ENCODE data around the gene PTPN22. TPM values are rescaled to one million over a fixed set of nuclear protein-coding genes. Genes with fewer than 3 reads are reported as not detected.

Gene PTPN22
- total RNA-seq, 1 experiment from 2014 or later = not detected

GRCh38 chr1:113769601-113769970, 101.9 kb downstream of the PTPN22 start:
- Mint-ChIP-seq H3K4me3 (no peak overlapping the region), H3K27me3 (ENCODE audit: low read depth) (no peaks in the 10 kb centered on the region), H3K36me3 (peaks cover 28% of the 10 kb centered on the region), H3K4me1 (peaks cover 51% of the 10 kb centered on the region), H3K27ac (no peak overlapping the region), H3K9me3 (no peaks in the 10 kb centered on the region)
- TF ChIP-seq ZBTB21 (CRISPR knock-in tag; IDR thresholded peaks at IDR 0.05; ENCODE audit: borderline replicate concordance) = no peak
- TF ChIP-seq ERG (CRISPR knock-in tag; IDR thresholded peaks at IDR 0.05) = no peak
- TF ChIP-seq ATF1 (CRISPR knock-in tag; IDR thresholded peaks at IDR 0.05) = no peak
- TF ChIP-seq ATF6 (CRISPR knock-in tag; IDR thresholded peaks at IDR 0.05) = no peak
- no peak for TF ChIP-seq ELF4 (CRISPR knock-in tag; IDR thresholded peaks at IDR 0.05; ENCODE audit: low read depth)
- TF ChIP-seq ARID4B (CRISPR knock-in tag; IDR thresholded peaks at IDR 0.05; ENCODE audit: borderline replicate concordance) = no peak
- no peak for TF ChIP-seq HMGA2 (CRISPR knock-in tag; IDR thresholded peaks at IDR 0.05)
- TF ChIP-seq, protein P1, sequence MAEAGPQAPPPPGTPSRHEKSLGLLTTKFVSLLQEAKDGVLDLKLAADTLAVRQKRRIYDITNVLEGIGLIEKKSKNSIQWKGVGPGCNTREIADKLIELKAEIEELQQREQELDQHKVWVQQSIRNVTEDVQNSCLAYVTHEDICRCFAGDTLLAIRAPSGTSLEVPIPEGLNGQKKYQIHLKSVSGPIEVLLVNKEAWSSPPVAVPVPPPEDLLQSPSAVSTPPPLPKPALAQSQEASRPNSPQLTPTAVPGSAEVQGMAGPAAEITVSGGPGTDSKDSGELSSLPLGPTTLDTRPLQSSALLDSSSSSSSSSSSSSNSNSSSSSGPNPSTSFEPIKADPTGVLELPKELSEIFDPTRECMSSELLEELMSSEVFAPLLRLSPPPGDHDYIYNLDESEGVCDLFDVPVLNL (CRISPR knock-in tag; IDR thresholded peaks at IDR 0.05; ENCODE audit: borderline replicate concordance, low read depth) = no peak
- TF ChIP-seq, protein P2, sequence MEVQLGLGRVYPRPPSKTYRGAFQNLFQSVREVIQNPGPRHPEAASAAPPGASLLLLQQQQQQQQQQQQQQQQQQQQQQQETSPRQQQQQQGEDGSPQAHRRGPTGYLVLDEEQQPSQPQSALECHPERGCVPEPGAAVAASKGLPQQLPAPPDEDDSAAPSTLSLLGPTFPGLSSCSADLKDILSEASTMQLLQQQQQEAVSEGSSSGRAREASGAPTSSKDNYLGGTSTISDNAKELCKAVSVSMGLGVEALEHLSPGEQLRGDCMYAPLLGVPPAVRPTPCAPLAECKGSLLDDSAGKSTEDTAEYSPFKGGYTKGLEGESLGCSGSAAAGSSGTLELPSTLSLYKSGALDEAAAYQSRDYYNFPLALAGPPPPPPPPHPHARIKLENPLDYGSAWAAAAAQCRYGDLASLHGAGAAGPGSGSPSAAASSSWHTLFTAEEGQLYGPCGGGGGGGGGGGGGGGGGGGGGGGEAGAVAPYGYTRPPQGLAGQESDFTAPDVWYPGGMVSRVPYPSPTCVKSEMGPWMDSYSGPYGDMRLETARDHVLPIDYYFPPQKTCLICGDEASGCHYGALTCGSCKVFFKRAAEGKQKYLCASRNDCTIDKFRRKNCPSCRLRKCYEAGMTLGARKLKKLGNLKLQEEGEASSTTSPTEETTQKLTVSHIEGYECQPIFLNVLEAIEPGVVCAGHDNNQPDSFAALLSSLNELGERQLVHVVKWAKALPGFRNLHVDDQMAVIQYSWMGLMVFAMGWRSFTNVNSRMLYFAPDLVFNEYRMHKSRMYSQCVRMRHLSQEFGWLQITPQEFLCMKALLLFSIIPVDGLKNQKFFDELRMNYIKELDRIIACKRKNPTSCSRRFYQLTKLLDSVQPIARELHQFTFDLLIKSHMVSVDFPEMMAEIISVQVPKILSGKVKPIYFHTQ (CRISPR knock-in tag; IDR thresholded peaks at IDR 0.05) = no peak
- no peak for TF ChIP-seq IRF2 (CRISPR knock-in tag; IDR thresholded peaks at IDR 0.05; ENCODE audit: borderline replicate concordance, low read depth)
- no peak for TF ChIP-seq NR3C1 (CRISPR knock-in tag; conservative IDR thresholded peaks at IDR 0.05; ENCODE audit: low read depth)
- no peak for TF ChIP-seq TP53 (CRISPR knock-in tag; IDR thresholded peaks at IDR 0.05)
- no peak for TF ChIP-seq PRRX2 (CRISPR knock-in tag; IDR thresholded peaks at IDR 0.05)
- TF ChIP-seq FOXJ3 (CRISPR knock-in tag; IDR thresholded peaks at IDR 0.05; ENCODE audit: borderline replicate concordance) = no peak
- DNase-seq (ENCODE audit: low spot score) (no peak), ATAC-seq (no peak)
- CTCF ChIA-PET = interaction anchor here (0.7 kb wide), 1 partner anchor 10 kb away, joined by 3 read pairs; no protein-coding TSS in a partner anchor
- POLR2A ChIA-PET = no interaction called here

Measured in WTC11 (cell line).